Skeletal muscle satellite cell (primary cell): ENCODE measurements around the gene CELSR3.

ENCODE experiments used
- H3K27me3 ChIP-seq: 2 replicates; pipeline ENCODE4 v1.7.0; 2013; ENCODE audit warnings: low read length; ENCODE audit not compliant: control insufficient read depth, insufficient read depth
- H3K36me3 ChIP-seq: 2 replicates; pipeline ENCODE4 v1.7.0; 2013; ENCODE audit warnings: mild to moderate bottlenecking, control low read depth, low read length; ENCODE audit not compliant: insufficient read depth
- H3K4me1 ChIP-seq: 2 replicates; pipeline ENCODE4 v1.7.0; 2013; ENCODE audit warnings: low read length; ENCODE audit not compliant: control insufficient read depth, insufficient read depth
- H3K4me2 ChIP-seq: 2 replicates; pipeline ENCODE4 v1.7.0; 2013; ENCODE audit warnings: mild to moderate bottlenecking, low read length
- H3K4me3 ChIP-seq: 2 replicates; pipeline ENCODE4 v1.7.0; 2013; ENCODE audit warnings: low read length
- H3K9ac ChIP-seq: 2 replicates; pipeline ENCODE4 v1.7.0; 2013; ENCODE audit warnings: mild to moderate bottlenecking, low read depth, low read length, moderate library complexity
- H3K9me3 ChIP-seq: replicated peaks from 2 replicates; pipeline ENCODE4 v1.7.0; 2013; ENCODE audit warnings: mild to moderate bottlenecking, control low read depth, low read length

Gene CELSR3

DNA sequence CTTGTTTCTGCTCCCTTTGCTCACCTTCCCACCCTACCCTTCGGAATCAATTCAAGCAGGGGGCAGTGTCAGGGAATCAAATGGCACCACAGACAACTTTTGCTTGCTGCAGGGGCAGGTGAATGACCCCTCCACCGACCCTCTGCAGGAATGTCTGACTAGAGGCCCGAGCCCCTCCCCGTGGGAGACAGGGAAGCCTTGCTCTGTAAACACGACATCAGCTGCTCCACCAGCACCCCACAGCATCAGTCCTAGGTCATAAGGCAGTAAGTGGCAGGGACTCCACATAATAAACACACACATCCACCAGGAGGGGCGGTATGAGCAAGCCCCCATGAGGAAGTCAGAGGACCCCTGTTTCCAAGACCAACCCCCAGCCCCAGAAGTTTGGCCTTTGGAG, 25.4 kb downstream of the CELSR3 start:
- no peaks in the 10 kb centered on the region for H3K9me3 ChIP-seq
- H3K4me2 ChIP-seq: no peak overlapping the region
- no peak overlapping the region for H3K4me3 ChIP-seq
- H3K9ac ChIP-seq: no peak overlapping the region
- H3K4me1 ChIP-seq: peaks cover 25% of the 10 kb centered on the region
- no peaks in the 10 kb centered on the region for H3K27me3 ChIP-seq
- H3K36me3 ChIP-seq: peaks cover 16% of the 10 kb centered on the region

DNA sequence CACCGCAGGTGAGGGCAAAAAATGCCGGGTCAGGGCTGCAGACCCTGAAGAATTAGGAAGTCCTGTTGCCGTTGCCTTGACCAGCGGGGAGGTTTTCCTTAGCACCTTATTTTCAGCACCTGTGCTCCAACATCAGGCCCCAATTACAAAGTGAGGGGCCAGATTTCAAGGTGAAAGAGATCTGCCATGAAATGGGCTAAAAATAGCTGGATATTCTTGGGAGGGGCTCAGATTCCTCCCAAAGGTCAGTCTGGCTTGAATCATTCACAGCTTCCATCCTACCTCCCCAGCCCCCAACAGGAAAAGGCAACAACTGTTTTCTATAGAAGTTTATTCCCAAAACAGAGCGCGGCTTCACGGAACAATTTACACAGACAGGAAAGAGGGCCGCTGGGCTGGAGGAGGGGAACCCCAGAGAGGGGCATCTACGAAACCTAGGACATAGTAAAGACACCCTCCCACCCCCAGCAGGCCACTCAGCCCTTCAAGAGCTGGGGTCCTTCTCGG, 26.5 kb downstream of the CELSR3 start:
- Histone ChIP-seq H3K9ac (peak overlapping the region; percentile 92), H3K9me3 (no peaks in the 10 kb centered on the region), H3K4me2 (peak overlapping the region; percentile 91), H3K27me3 (no peaks in the 10 kb centered on the region), H3K4me3 (peak overlapping the region; percentile 97), H3K4me1 (peaks cover 25% of the 10 kb centered on the region), H3K36me3 (peaks cover 27% of the 10 kb centered on the region)

DNA sequence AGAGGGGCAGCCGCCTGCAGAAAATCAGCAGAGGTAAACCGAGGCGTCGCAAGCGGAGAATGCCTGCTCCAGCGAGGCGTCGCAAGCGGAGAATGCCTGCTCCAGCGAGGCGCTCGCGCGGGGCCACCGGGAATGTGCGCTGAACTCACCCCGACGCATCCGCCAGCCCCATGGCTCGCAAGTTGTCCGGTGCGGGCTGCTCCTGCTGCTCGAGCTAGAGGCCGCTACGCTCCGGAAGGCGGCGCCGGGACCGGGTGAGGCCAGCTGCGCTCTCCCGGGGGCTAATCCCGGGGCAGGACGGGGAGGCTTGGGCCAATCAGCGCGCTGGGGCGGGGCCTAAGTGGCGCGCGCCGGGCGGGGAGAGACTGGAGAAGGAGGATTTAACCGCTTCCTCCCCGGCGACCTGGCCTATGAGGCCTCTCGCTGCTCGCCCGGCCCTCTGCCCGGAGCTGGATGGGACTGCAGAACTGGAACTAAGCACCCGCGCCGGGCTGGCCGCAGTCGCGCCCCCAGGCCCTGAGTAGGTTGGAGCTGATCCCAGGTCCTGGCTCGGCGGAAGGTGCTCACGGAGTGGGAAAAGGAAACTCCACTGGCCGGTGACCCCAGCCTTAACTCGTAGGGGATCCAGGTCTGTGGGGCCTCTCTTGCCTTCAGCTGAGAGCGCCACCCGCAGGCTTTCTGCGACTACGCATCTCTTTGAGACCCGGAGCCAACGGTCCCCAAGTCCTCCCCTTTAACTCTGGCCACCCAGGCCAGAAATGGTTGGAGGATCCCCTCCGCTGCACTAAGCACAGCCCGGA, 27.3 kb downstream of the CELSR3 start, which contains the start of gene SLC26A6:
Gene SLC26A6 (minus strand): TSS at position 240 of the 800 bp plus-strand sequence. CDS start 68 bp downstream, at position 172.
- H3K4me2 ChIP-seq: peak within 1 kb of the TSS; percentile 91
- peaks cover 25% of the 10 kb centered on the region for H3K4me1 ChIP-seq
- peak within 1 kb of the TSS; percentile 92 for H3K9ac ChIP-seq
- peak within 1 kb of the TSS; percentile 97 for H3K4me3 ChIP-seq
- peaks cover 35% of the 10 kb centered on the region for H3K36me3 ChIP-seq
- no peaks in the 10 kb centered on the region for H3K27me3 ChIP-seq
- H3K9me3 ChIP-seq: no peaks in the 10 kb centered on the region

DNA sequence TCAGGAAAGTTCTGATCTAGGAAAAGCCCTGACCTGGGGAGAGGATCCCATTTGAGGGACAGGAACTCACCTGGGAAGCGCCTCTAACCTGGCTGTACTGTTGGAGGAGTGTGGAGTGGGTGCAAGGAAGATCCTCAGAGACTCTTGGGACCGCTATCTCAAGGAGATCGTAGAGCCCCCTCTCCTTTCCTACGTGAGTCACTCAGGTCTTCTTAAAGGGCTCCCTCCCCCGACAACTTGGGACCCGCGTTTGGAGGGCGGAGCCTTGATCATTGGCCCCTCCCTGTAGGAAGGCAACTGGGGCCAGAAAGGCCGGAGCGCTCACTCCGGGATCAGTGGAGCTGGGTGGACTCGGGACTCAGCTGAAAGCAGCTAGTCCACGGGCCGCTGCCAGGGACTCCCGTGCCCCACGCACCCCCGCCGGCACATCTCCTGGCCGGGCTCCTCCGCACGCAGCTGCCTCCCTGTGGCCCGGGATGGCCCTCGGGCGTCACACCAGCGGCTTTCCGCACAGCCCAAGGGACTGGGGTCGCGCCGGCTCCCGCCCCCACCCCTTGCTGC, 27.9 kb downstream of the CELSR3 start:
- H3K4me1 ChIP-seq: peaks cover 25% of the 10 kb centered on the region
- peaks cover 42% of the 10 kb centered on the region for H3K36me3 ChIP-seq
- H3K27me3 ChIP-seq: no peaks in the 10 kb centered on the region
- peak overlapping the region; percentile 91 for H3K4me2 ChIP-seq
- H3K9ac ChIP-seq: peak overlapping the region; percentile 92
- H3K9me3 ChIP-seq: no peaks in the 10 kb centered on the region
- peak overlapping the region; percentile 97 for H3K4me3 ChIP-seq

DNA sequence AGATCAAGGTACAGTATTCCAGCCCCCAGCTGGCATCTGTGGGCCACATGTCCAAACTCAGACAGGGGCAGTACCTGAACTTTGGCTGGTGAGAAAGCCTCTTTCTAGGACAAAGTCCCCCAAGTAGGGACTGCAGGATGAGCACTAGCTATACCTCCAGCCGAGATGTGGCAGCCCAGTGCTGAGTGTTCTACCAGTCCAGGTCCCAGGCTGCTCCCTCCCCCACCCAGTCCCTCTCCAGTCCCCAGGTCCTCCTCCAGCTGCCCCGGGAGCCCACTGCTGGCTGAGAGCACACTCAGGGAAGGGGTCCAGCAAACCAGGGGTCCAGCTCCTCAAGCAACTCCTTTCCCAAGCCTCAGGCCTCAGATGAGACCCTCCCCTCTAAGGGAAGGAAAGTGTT, 28.9 kb downstream of the CELSR3 start:
- Histone ChIP-seq H3K4me1 (peaks cover 25% of the 10 kb centered on the region), H3K27me3 (no peaks in the 10 kb centered on the region), H3K9ac (peak overlapping the region; percentile 92), H3K4me3 (peak overlapping the region; percentile 97), H3K9me3 (no peaks in the 10 kb centered on the region), H3K4me2 (peak overlapping the region; percentile 91), H3K36me3 (peaks cover 52% of the 10 kb centered on the region)

DNA sequence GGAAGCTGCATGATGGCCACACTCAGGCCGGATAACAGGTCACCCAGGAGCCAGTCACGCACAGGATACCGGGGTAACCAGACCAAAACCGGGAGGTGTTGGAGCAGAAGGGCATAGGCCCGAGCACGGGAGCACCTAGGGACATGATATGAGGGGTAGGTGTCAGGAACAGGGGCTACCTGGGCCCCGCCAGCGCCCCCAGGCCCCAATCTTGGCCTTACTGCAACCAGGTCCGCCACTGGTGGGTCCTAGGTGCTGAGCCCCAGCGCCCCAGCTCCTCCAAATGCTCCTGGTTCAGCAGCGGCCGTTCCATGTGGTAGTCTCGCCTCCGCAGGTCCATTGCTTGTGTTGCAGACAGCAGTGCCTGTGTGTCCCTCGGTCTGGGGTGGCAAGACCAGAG, 29.4 kb downstream of the CELSR3 start:
- Histone ChIP-seq H3K9me3 (no peaks in the 10 kb centered on the region), H3K36me3 (peaks cover 57% of the 10 kb centered on the region), H3K4me2 (peak overlapping the region; percentile 91), H3K4me3 (no peak overlapping the region), H3K4me1 (peaks cover 25% of the 10 kb centered on the region), H3K27me3 (no peaks in the 10 kb centered on the region), H3K9ac (no peak overlapping the region)

DNA sequence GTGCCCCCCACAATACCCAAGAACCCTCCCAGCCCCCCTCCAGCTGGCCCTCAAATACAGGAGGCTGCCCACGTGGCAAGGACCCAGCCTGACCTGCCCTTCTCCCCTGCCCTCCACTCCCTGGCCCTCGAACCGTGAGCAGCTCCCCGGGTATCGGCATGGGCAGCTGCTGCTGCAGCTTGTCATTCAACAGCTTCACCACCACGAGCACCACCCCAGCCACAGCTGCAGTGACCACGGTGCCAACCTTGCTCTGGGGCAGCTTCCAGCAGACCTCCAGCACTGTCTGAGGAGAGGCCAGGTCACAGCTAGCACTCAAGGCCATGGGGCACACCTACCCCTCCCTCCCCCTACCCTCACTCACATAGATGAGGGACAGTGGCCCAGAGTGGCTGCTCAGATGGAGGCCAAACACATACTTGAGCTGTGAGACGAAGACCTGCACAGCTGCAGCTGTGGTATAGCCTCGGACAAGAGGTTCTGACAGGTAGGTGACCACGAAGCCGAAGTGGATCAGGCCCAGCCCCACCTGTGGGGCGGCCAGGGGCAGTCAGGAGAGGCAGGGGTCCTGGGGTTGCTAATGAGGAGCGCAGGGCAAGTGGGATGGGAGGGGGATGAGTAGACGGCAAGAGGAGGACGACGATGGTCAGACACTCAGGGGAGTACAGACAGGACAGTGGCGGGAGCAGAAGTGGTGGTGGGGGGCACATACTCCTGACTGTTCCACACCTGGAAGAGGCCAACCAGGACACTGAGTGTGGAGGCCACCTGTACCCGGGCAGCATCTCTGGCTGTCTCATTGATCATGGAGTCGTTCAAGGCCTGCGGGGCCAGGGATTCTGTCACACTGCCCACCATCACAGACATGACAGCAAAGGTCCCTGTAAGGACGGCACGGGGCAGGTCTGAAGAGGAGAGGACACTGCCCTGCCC, 30.9 kb downstream of the CELSR3 start:
- H3K27me3 ChIP-seq: no peaks in the 10 kb centered on the region
- no peak overlapping the region for H3K4me2 ChIP-seq
- H3K4me3 ChIP-seq: no peak overlapping the region
- H3K36me3 ChIP-seq: peaks cover 70% of the 10 kb centered on the region
- H3K9me3 ChIP-seq: no peaks in the 10 kb centered on the region
- peaks cover 25% of the 10 kb centered on the region for H3K4me1 ChIP-seq
- no peak overlapping the region for H3K9ac ChIP-seq

DNA sequence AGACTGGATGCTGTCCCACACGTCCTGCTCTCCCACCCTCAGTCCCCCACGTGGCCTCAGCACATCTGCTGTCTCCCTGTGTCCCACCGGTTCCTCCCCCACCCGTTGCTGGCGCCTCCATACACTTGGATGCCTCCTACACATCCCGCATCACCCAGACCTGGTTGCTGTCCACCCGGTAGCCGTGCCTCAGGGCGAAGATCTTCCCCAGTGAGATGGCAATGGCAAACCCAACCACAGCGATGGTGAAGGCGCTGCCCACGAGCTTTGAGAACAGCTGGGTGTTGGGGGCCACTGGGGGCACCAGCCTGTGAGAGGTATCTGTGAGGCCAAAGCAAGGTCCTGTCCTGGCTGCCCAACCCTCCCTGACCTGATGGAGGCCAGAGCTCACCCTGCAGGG, 31.9 kb downstream of the CELSR3 start:
- Histone ChIP-seq H3K4me2 (no peak overlapping the region), H3K9ac (no peak overlapping the region), H3K9me3 (no peaks in the 10 kb centered on the region), H3K27me3 (no peaks in the 10 kb centered on the region), H3K36me3 (peaks cover 79% of the 10 kb centered on the region), H3K4me3 (no peak overlapping the region), H3K4me1 (peaks cover 16% of the 10 kb centered on the region)

DNA sequence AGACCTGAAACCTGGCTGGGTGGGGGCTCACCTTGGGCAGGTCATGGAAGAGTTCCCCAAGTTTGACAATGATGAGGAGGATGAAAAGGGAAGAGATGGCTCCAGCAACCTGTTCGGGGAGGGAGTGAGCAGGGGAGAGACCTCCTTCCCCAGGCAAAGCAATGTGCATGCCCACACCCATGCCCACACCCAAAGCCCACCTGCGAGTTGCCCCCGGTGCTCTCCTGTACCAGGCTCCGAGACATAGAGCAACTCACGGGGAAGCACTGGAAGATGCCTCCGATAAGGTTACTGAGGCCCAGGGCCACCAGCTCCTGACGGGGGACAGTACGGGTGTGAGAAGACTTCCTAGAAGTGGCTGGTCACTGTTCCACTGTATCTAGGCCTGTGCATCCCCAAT, 32.3 kb downstream of the CELSR3 start:
- Histone ChIP-seq H3K9me3 (no peaks in the 10 kb centered on the region), H3K36me3 (peaks cover 84% of the 10 kb centered on the region), H3K9ac (no peak overlapping the region), H3K4me2 (no peak overlapping the region), H3K4me1 (peaks cover 16% of the 10 kb centered on the region), H3K27me3 (no peaks in the 10 kb centered on the region), H3K4me3 (no peak overlapping the region)

DNA sequence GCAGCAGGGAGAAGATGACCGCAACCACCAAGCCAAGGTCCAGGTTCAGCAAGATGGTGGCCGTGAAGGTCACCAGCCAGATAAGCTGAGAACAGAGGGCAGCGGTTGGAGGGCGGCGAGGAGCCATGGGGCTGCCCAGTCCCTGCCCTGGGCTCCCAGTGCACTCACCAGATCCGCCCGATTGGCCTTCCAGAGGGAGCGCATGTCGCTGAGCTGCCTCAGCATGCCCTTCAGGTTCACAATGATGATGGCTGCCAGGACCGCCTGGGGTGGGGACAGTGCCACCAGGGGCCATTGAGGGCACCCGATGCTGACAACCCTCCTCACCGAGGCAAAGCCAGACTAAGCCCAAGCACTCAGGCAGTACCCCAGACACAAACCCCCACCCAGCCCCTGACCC, 32.8 kb downstream of the CELSR3 start:
- no peak overlapping the region for H3K4me3 ChIP-seq
- peaks cover 88% of the 10 kb centered on the region for H3K36me3 ChIP-seq
- H3K27me3 ChIP-seq: no peaks in the 10 kb centered on the region
- H3K9ac ChIP-seq: no peak overlapping the region
- no peak overlapping the region for H3K4me2 ChIP-seq
- no peaks in the 10 kb centered on the region for H3K9me3 ChIP-seq
- H3K4me1 ChIP-seq: peaks cover 16% of the 10 kb centered on the region
